UCSD-AML1 (cell line): ENCODE measurements around the gene CKB.
"Not testable (repeated sequence)": the region's sequence is repeated elsewhere in the genome, so short reads cannot be mapped to it uniquely, and the experiment has no call there.

Experiments used
- DNase-seq: peaks from one replicate; lab custom pipeline; 2025; ENCODE audit not compliant: unreplicated experiment; lab: John Stamatoyannopoulos, UW

CKB gene

DNA sequence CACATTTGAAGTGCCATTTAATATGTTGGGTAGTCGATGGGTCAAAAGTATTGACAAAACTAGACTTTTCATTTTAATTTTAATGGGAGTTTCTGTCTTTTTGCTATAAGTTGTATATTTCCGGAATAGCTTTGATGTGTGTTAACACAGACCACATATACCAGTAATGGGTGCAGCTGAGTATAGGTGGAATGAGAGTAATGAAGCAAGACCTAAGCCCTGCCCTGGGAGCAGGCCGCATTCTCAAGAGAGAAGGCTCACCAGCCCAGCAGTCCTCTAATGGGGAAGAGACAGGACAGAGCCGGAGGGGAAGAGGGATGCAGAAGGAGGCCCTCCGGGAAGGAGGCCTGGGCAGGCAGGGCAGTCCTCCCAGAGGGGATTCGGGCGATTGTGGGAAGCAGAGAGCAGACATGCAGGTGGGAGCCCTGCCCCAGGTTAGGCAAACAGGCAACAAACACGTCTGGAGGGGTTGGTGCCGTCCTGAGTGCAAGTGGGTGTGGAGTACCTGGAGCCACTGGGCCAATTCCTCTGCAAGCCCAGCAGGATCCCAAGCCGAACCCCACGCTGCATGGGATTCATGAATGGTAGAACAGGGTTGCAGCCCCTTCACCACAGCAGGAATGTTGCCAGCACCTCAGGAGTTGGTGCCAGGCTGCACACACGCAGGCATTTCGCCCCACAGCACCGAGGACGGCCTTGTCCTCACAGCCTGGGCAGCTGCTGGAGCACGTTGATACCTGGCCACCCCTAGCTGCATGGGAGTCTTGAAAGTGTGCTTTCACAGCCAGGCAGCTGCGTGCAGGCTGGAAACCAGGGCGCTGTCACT lies 7.8 kb downstream of the CKB start:
- no peak for DNase-seq

GRCh38 chr14:103512701-103513611 lies 9.7 kb downstream of the CKB start:
- DNase-seq: no peak

- DNase-seq: not testable (repeated sequence)
Observed at GRCh38 chr14:103512180-103512579, 10.4 kb downstream of the CKB start.

GRCh38 chr14:103510724-103511693 lies 11.6 kb downstream of the CKB start:
- DNase-seq: no peak

DNA sequence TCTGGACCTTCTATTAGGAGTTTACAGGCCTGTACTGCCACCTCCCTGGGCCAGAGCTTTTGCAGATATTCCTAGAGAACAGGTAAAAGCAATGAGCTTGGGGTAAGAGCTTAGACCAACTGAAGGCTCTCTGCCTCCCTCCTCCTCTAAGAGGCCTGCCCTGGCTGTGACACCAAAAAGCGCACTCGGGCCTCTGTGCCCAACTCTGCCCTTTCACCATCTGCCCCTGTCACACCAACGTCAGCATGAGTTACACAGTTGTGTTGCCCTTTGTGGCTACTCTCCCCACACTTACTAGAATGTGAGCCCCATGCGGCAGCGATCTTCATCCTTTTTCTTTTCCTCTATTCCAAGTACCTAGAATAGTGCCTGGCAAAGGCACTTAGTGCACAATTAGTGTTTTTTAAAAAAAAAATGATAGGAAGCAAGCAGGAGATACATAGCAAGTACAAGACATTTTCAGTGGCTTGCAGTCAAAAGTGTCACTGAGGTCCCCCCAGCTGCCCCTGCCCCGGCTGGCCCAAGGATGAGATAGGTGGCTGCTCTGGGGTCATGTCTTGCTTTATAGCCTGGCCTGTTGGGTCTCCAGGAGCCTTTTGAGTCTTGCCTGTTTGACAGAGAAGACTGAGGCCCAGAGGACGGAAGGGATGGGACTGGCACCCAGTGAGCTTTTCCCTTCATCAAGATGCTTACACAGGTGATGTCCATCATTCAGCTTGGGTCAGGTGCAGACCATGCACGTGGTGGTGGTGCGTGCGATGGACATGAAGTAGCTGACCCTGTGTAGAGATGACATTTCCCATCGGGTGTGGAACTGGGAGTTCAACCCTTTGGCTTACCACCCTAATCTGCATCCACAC lies 12.5 kb downstream of the CKB start:
- DNase-seq: no peak

GRCh38 chr14:103508521-103509329 lies 13.9 kb downstream of the CKB start:
- DNase-seq: no peak

DNA sequence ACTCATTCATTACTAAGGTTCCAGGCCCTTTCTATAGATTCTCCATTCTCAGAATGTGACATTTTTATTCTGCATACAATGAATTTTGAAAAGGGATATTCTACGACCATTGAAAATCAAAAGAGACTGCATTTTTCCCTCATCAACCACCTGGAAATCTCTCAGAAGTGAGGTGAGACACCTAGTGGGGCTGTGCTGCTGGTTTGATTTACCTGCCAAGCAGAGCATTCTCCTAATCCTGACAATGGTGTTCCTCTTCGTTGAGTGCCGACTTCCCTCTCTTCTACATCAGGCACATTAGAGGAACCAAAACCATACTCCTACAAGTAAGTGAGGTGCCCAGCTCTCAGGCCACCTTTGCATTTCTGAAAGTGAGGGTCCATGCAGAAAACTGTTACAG lies 14.9 kb downstream of the CKB start:
- no peak for DNase-seq

DNA sequence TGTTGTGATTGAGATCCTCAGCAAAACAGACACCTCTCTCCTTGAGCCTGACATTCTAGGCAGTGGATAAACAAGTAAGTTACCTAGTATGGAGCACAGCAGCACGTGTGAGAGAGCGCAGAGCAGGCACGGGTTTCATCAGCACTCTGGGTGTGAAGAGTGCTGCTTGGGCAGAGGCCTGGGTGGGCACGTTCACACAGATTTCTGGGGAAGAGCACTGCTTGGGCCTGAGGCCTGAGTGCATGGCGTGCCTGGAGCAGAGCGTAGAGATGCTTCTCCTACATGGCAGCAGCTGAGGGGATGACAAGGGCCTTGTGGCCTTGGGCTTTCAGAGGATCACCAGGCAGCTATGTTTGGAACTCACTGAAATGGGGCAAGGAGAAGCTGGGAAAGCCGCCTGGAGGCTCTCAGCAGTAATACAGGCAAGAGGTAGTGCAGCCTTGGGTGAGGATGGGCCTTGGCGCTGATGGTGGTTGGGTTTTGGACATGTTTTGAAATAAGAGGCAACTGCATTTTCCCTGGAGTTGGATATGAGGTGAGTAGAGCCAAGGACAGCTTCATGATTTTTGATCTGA lies 17.6 kb downstream of the CKB start:
- DNase-seq: no peak

GRCh38 chr14:103503296-103503695 lies 19.3 kb downstream of the CKB start:
- no peak for DNase-seq

DNA sequence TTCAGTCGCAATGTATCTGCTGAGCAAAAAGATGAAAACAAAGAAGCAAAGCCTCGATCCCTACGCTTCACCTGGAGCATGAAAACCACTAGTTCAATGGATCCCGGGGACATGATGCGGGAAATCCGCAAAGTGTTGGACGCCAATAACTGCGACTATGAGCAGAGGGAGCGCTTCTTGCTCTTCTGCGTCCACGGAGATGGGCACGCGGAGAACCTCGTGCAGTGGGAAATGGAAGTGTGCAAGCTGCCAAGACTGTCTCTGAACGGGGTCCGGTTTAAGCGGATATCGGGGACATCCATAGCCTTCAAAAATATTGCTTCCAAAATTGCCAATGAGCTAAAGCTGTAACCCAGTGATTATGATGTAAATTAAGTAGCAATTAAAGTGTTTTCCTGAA lies 19.8 kb downstream of the CKB start:
- no peak for DNase-seq

- no peak for DNase-seq
Observed at GRCh38 chr14:103501921-103502669, 20.5 kb downstream of the CKB start.

GRCh38 chr14:103501041-103501870 lies 21.4 kb downstream of the CKB start:
- no peak for DNase-seq

DNA sequence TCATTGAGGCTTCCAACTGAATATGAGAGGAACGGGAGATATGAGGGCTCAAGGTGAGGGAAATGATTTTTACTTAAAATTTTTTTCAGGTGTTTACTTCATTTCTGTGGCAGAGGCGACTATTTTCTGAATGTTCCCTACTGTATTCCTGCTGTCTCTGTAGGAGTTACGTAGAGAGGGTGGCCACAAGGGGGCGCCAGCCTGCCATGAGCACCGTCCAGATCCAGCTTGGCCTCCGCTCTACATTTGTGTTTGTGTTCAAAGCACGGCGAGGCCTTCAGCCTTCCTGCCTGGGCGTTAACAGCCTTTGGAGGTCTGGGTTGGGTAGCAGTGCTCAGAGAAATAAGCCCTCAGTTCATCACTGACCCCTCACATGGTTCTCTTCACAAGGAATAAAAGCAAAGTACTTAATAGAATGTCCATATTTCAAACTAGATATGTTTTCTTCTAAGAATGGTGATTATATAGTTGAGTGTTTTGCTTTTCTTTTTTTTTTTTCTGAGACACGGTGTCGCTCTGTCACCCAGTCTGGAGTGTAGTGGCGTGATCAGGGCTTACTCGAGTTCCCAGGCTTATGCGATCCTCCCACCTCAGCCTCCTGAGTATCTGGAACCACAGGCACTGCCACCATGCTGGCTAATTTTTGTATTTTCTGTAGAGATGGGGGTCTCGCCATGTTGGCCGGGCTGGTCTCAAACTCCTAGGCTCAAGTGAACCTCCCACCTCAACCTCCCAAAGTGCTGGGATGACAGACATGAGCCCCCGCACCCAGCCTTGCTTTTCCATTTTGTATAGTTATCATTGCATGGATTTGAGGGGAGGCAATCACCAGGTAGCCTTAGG lies 22.3 kb downstream of the CKB start:
- DNase-seq: peak; percentile 84

GRCh38 chr14:103499709-103500108 lies 22.9 kb downstream of the CKB start:
- no peak for DNase-seq

GRCh38 chr14:103496776-103497175 lies 25.9 kb downstream of the CKB start:
- no peak for DNase-seq

DNA sequence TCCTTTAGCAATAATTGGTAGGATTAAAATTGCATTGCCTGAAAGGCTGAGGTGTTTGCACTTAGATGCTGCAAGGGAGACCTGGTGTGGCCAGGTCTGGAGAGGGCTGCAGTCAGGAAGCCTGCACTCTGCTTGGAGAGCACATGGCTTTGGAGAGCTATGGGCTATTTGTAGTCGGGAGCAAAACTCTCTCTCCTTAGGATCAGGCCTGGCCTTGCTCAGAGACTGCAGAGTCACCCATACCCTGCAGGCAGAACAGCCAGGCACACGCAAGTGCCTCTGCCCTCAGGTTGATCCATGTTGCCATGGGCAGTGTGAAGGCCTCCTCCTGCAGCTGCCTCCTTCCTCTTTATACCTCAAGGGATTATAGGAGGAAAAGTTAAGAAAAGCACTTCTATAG lies 26.8 kb downstream of the CKB start:
- no peak for DNase-seq
